K562 (cell line): ENCODE data around the gene CISTR.

Experiments
- BRCA1 ChIP-seq, 2 experiments: fragments of 450-650 bp in 1 of 2; sonication (generic) in 1 of 2; formaldehyde crosslinking in 1 of 2; IDR thresholded peaks; 2 replicates each; pipeline versions ENCODE4 v1.5.0 to v1.6.1; 2017 to 2020; ENCODE audit warnings: mild to moderate bottlenecking in 1 of 2, missing genetic modification reagents in 1 of 2
- DPF2 ChIP-seq: fragments of 450-650 bp; IDR thresholded peaks from 2 replicates; pipeline ENCODE4 v1.6.1; 2016
- EP300 ChIP-seq: IDR thresholded peaks from 2 replicates; pipeline ENCODE4 v1.6.1; 2012; ENCODE audit warnings: low read length, improper control_type of control experiment
- MAX ChIP-seq: sonication (generic); formaldehyde crosslinking; IDR thresholded peaks from 2 replicates; pipeline ENCODE4 v1.9.0; 2022; ENCODE audit warnings: mild to moderate bottlenecking, missing genetic modification reagents
- PHB2 ChIP-seq: fragments of 450-650 bp; IDR thresholded peaks from 2 replicates; pipeline ENCODE4 v1.6.1; 2017; ENCODE audit warnings: low read depth
- SRF ChIP-seq, 2 experiments: fragments of 250-450, 450-650 bp in 1 of 2; sonication (Bioruptor Pico) in 1 of 2; sonication (generic) in 1 of 2; formaldehyde crosslinking; IDR thresholded peaks; 2 replicates each; pipeline versions ENCODE4 v1.5.0 to v1.5.1; 2020 to 2022; ENCODE audit warnings: mild to moderate bottlenecking in 1 of 2, missing genetic modification reagents in 1 of 2

DNA sequence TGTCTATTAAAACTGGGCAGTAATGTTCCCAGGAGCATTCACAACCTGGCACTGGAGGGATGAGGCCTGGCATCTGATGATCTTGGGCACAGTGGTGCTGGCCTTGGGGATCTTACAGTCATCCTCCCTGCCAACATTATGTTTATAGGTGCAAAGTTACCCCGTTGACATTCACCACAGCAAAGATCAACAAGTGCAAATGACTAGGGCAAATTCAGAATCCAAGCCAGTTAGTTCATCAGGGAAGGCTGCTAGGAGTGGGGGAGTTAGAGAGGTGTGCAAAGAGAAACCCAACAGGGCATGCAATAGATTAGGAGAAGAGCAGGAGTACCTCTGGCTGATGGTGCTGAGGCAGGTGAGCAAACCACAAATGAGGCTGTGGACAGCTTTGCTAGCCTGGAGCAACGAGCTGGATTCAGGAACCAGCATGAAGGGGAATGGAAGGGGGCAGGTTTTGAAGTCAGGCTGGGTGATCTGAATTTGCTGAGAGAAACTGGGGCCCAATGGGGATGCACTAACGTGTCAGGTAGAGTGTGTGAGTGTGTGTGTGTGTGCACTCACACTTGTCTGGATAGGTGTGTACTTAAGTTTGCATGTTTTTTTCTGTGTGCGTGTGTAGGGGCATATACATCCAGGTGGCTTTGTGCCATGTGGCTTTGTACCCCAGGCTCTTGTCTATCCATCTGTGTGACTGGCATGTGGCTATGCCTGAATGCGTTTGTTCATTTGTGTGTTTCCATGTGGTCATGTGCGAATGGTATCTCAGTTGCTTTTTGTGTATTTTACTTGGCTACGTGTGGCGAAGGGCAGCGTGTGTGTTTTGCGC, 1.6 kb downstream of the CISTR start:
- TF ChIP-seq EP300 (no peak), SRF (CRISPR knock-in tag; IDR thresholded peaks at IDR 0.05) (no peak), PHB2 (no peak), DPF2 (no peak), MAX (CRISPR knock-in tag) (no peak), BRCA1 (IDR thresholded peaks at IDR 0.05) (no peak), BRCA1 (CRISPR knock-in tag; IDR thresholded peaks at IDR 0.05) (no peak)
